MM.1S (cell line): ENCODE results near the gene BICDL1.

Experiments
- EZH2 ChIP-seq: fragments of 300-600 bp; sonication (generic); optimal IDR thresholded peaks from 2 replicates; pipeline ENCODE3; 2017; ENCODE audit warnings: low read depth, mild to moderate bottlenecking, antibody characterized with exemption, low read length, mixed read lengths
- TF ChIP-seq, protein P1 (sequence below): fragments of 300-600 bp; sonication (generic); IDR thresholded peaks from 2 replicates; pipeline ENCODE4 v1.5.1; 2016; ENCODE audit warnings: antibody characterized with exemption, low read length, mixed read lengths

DNA sequence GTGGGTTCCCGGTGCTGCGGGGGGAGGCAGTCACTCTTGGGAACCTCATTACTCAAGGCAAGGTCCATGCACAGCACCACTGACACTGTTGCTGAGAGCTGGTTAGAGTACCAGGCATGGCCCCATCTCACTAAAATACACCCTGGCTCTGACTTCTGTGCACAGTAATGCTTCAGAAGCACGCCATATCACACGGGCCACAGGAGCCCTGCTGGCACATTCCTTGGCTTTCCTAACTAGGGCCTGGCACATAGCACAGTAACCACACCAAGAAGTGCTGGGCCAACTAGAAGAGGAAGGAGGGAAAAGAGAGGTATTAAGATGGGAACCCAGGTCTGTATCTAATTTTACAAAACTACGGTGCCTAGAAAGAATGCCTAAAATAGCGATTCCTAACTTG is 141.0 kb downstream of the BICDL1 start:
- TF ChIP-seq, protein P1, sequence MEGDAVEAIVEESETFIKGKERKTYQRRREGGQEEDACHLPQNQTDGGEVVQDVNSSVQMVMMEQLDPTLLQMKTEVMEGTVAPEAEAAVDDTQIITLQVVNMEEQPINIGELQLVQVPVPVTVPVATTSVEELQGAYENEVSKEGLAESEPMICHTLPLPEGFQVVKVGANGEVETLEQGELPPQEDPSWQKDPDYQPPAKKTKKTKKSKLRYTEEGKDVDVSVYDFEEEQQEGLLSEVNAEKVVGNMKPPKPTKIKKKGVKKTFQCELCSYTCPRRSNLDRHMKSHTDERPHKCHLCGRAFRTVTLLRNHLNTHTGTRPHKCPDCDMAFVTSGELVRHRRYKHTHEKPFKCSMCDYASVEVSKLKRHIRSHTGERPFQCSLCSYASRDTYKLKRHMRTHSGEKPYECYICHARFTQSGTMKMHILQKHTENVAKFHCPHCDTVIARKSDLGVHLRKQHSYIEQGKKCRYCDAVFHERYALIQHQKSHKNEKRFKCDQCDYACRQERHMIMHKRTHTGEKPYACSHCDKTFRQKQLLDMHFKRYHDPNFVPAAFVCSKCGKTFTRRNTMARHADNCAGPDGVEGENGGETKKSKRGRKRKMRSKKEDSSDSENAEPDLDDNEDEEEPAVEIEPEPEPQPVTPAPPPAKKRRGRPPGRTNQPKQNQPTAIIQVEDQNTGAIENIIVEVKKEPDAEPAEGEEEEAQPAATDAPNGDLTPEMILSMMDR, result no peak
- no peak for TF ChIP-seq EZH2
